Psoas muscle (tissue), 8 donors: Measurements from ENCODE around the gene HNRNPUL2. TPM values are rescaled to one million over a fixed set of nuclear protein-coding genes. Genes with fewer than 3 reads are reported as not detected.
"Not testable (repeated sequence)": the region's sequence is repeated elsewhere in the genome, so short reads cannot be mapped to it uniquely, and the experiment has no call there.

ENCODE experiments used
- ATAC-seq, 4 donors: fragments of 200-7000 bp; cut with Tn5 transposase; one replicate each; pipeline ENCODE4 v1.9.1; 2020; ENCODE audit warnings: moderate library complexity in 3 of 4, mild to moderate bottlenecking in 2 of 4
- DNase-seq, 2 donors: peaks; one replicate each; pipeline ENCODE4 v3.0.0-alpha.2; 2020
- H3K27ac ChIP-seq: fragments of 200-600 bp; one replicate; pipeline ENCODE4 v1.8.0; 2022
- H3K27me3 ChIP-seq, 3 donors: fragments of 200-600 bp in 1 of 3; one replicate each; pipeline versions ENCODE4 v1.6.1 to v1.8.0; 2013 to 2022; ENCODE audit warnings: low read length in 2 of 3, mild to moderate bottlenecking in 2 of 3, moderate library complexity in 1 of 3; ENCODE audit not compliant: insufficient read depth in 3 of 3
- H3K36me3 ChIP-seq, 2 donors: fragments of 200-600 bp in 1 of 2; one replicate each; pipeline versions ENCODE4 v1.6.1 to v1.8.0; 2013 to 2022; ENCODE audit warnings: low read depth in 1 of 2, mild to moderate bottlenecking in 1 of 2, moderate library complexity in 1 of 2; ENCODE audit not compliant: insufficient read depth in 1 of 2
- H3K4me1 ChIP-seq: fragments of 200-600 bp; one replicate; pipeline ENCODE4 v1.8.0; 2022
- H3K4me3 ChIP-seq: fragments of 200-600 bp; one replicate; pipeline ENCODE4 v1.8.0; 2022; ENCODE audit warnings: mild to moderate bottlenecking
- H3K9me3 ChIP-seq: fragments of 200-600 bp; one replicate; pipeline ENCODE4 v1.8.0; 2022
- CTCF ChIP-seq: fragments of 200-600 bp; IDR thresholded peaks from one replicate; pipeline ENCODE4 v1.8.0; 2022; ENCODE audit warnings: antibody characterized with exemption
- WGBS, 3 donors: extraction: QIAGEN DNeasy Blood & Tissue Kit; methylation state at CpG; one replicate each; pipeline versions ENCODE4 v1.1.6 to v1.1.7; 2013; 5-methylcytosine and 5-hydroxymethylcytosine counted together
- intact Hi-C, 2 donors: fragments of 100-400 bp; cut with DNase I; formaldehyde crosslinking; loops; one replicate each; pipeline versions ENCODE4 v1.11.0 to v1.14.2; 2022
- polyA plus RNA-seq, 3 donors: library from polyadenylated mRNA; stranded (reverse); fragments of 200-250 nt; gene quantifications; one replicate each; pipeline ENCODE4 v1.2.3, GENCODE V29; 2013
- total RNA-seq, 4 donors: library from RNA; stranded (reverse); fragmentation: NEBNext Ultra II Directional in 2 of 4; extraction: Animal tissue kit (Norgen Biotek cat#: 25700) in 2 of 4; gene quantifications; one replicate each; pipeline versions ENCODE4 v1.2.1 to v1.2.4, GENCODE V29; 2021 to 2023
- donor health status: healthy with polysubstance abuse.
- donor health status: DM: no; HTN: no; CAD: no; lungs with moderate emphysema.
- donor health status: Bipolar disorder and iron deficiency.
- donor health status: healthy.
- donor health status: DM: yes; HTN: yes; CAD: no.
- donor health status: DM: no; HTN: no; CAD: no.
- donor health status: DM: no; HTN: no; CAD: no.
- donor health status: DM: yes; HTN: yes; CAD: no.

The HNRNPUL2 gene
- total and polyA plus RNA-seq, 7 donors: 23.8 to 39.7 (median 30.8) TPM

GRCh38 chr11:62707277-62707861 is 19.9 kb downstream of the HNRNPUL2 start, which contains the start of the genes BSCL2 and GNG3:
TSS of gene BSCL2 (minus strand) at chr11:62707424. CDS start at chr11:62707195, 229 bp downstream.
TSS of gene GNG3 (plus strand) at chr11:62707676. CDS start at chr11:62708296, 620 bp downstream.
- no peak for TF ChIP-seq CTCF
- Histone ChIP-seq H3K27me3 (no peaks in the 10 kb centered on the region), H3K4me1 (peaks cover 47% of the 10 kb centered on the region), H3K4me3 (peak within 1 kb of the TSS; percentile 92), H3K36me3 (peaks cover 0 to 30% of the 10 kb centered on the region in 2 donors), H3K9me3 (no peaks in the 10 kb centered on the region), H3K27ac (peak within 1 kb of the TSS; percentile 99)
- intact Hi-C loops: no loop called here
- ATAC-seq: no peak
- DNase-seq: no peak
- WGBS, 3 donors: 76 to 92% (median 82%) methylated on average over 8 to 10 of the region's 10 CpGs

- Histone ChIP-seq H3K4me3 (peak overlapping the region; percentile 85), H3K9me3 (no peaks in the 10 kb centered on the region), H3K36me3 (peaks cover 0 to 30% of the 10 kb centered on the region in 2 donors), H3K4me1 (peaks cover 47% of the 10 kb centered on the region), H3K27ac (peak overlapping the region; percentile 83), H3K27me3 (no peaks in the 10 kb centered on the region)
- 75 to 86% (median 80%) methylated on average over 8 of the region's 8 CpGs for WGBS, 3 donors
- DNase-seq: no peak
- no peak for TF ChIP-seq CTCF
- no peak for ATAC-seq
- intact Hi-C loops: no loop called here
These were observed 20.4 kb downstream of the HNRNPUL2 start for GRCh38 chr11:62706850-62707247.

GRCh38 chr11:62705880-62706849 is 21.1 kb downstream of the HNRNPUL2 start:
- peak; percentile 85 to 90 (median 88) for ATAC-seq
- peaks cover 47% of the 10 kb centered on the region for H3K4me1 ChIP-seq
- H3K27me3 ChIP-seq: no peaks in the 10 kb centered on the region
- no peaks in the 10 kb centered on the region for H3K9me3 ChIP-seq
- H3K36me3 ChIP-seq: peaks cover 0 to 30% of the 10 kb centered on the region in 2 donors
- 3 to 6% (median 5%) methylated on average over 41 to 73 of the region's 73 CpGs for WGBS, 3 donors
- peak; percentile 96 to 98 for DNase-seq
- intact Hi-C loops: no loop called here
- TF ChIP-seq CTCF: no peak
- H3K4me3 ChIP-seq: peak overlapping the region; percentile 85
- peak overlapping the region; percentile 83 for H3K27ac ChIP-seq

- Histone ChIP-seq H3K27me3 (no peaks in the 10 kb centered on the region), H3K4me3 (peak overlapping the region; percentile 85), H3K9me3 (no peaks in the 10 kb centered on the region), H3K27ac (peak overlapping the region; percentile 83), H3K36me3 (peaks cover 0 to 30% of the 10 kb centered on the region in 2 donors), H3K4me1 (peaks cover 44% of the 10 kb centered on the region)
- no peak for ATAC-seq
- intact Hi-C loops: no loop called here
- DNase-seq: no peak
- 26 to 39% (median 33%) methylated on average over 7 of the region's 7 CpGs for WGBS, 3 donors
- TF ChIP-seq CTCF: no peak
These were observed 21.8 kb downstream of the HNRNPUL2 start for GRCh38 chr11:62705413-62705812.

- H3K9me3 ChIP-seq, DNase-seq, H3K27me3 ChIP-seq, H3K4me3 ChIP-seq, ATAC-seq, intact Hi-C loops, H3K27ac ChIP-seq: not testable (repeated sequence)
- Histone ChIP-seq H3K4me1 (peaks cover 38% of the 10 kb centered on the region), H3K36me3 (peaks cover 0 to 32% of the 10 kb centered on the region in 2 donors)
- WGBS, 3 donors: 82 to 94% (median 93%) methylated on average over 4 of the region's 4 CpGs
These were observed 23.3 kb downstream of the HNRNPUL2 start for GRCh38 chr11:62703921-62704320.
